AG04450 (cell line): ENCODE measurements around the gene DUT. TPM values are rescaled to one million over a fixed set of nuclear protein-coding genes. Genes with fewer than 3 reads are reported as not detected.

Experiments
- CTCF ChIA-PET: fragments of 300-600, 350-600 bp; formaldehyde crosslinking; extraction: SDS; loops from one replicate; lab custom pipeline; 2022; ENCODE audit warnings: antibody characterized with exemption, inconsistent platforms; lab: Charles Lee
- POLR2A ChIA-PET: fragments of 350-600 bp; formaldehyde crosslinking; extraction: SDS; loops from one replicate; lab custom pipeline; 2021; ENCODE audit warnings: antibody characterized with exemption, inconsistent platforms; lab: Yijun Ruan, JAX
- DNase-seq: peaks from one replicate; pipeline ENCODE4 v3.0.0-alpha.2; 2011; ENCODE audit warnings: low read depth, low spot score
- H3K27ac ChIP-seq: one replicate; pipeline ENCODE4 v1.5.1; 2012; ENCODE audit warnings: low read depth, low read length, control low read depth
- H3K27me3 ChIP-seq: one replicate; pipeline ENCODE4 v1.6.0; 2012; ENCODE audit warnings: low read length; ENCODE audit not compliant: control insufficient read depth, insufficient read depth
- H3K4me3 ChIP-seq: 2 replicates; pipeline ENCODE4 v1.5.1; 2011; ENCODE audit warnings: mild to moderate bottlenecking, low read depth, low read length, control low read depth
- H3K9me3 ChIP-seq: 2 replicates; pipeline ENCODE4 v1.5.1; 2012; ENCODE audit warnings: low read length; ENCODE audit not compliant: control insufficient read depth, insufficient read depth
- CTCF ChIP-seq: IDR thresholded peaks from 2 replicates; pipeline ENCODE4 v1.5.1; 2011; ENCODE audit warnings: low read depth, low read length, control low read depth, inconsistent platforms
- polyA plus RNA-seq: library from polyadenylated mRNA; depleted of rRNA; stranded (reverse); fragments of >200 nt; gene quantifications from 2 replicates; pipeline ENCODE4 v1.2.3, GENCODE V29; 2011

The DUT gene
- polyA plus RNA-seq, 1 experiment: 52.8 TPM

DNA sequence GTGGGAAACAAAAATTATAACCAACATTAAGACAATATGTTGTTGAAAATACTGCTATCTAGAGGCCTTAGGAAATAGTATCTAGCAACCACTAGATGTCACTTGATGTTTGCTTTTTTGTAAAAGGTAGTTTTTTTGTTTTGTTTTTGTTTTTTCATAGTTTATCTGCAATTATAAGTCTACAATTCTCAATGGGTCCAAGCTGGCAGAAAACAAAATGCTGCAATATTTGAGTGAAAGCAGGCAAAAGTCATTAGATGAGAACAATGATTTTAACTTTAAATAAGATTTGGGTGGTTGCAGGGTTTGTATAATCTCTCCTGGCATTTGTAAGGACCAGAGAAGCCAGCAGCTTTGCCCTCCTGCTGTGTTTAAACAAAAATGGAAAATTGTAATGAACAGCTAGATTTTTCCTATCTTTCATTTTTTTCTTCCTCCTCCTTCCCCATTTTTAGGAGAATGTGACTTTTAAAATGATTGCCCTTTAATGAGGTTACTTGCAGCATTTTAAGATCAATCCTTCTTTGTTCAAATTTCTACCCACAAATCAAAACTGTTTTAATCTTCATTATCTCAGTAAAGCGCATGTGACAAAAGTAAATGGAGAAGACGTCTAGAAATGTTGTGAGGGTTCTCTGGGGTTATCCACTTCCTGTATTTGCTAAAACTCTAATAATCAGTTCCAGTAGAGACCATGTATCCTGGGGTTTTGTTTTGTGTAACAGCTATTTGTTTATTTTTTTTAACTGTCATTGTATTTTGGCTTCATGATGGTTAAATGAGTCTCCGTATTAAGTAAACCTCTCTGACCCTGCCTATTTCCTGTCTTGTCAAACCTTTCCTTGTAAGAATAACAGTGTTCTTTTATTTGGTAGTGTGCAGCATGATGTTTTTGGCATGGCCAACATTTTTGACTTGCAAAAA is 27.3 kb downstream of the DUT start:
- TF ChIP-seq CTCF: peak; percentile 67
- Histone ChIP-seq H3K4me3 (no peak overlapping the region), H3K27ac (no peak overlapping the region), H3K9me3 (no peaks in the 10 kb centered on the region), H3K27me3 (no peaks in the 10 kb centered on the region)
- ChIA-PET CTCF (interaction anchor here (0.6 to 2.6 kb wide), 40 partner anchors 10 to 1786 kb away, joined by 3 to 24 read pairs (median 4); partner anchors contain the start of genes COPS2 and SEMA6D), POLR2A (interaction anchor here (0.9 to 1.3 kb wide), 2 partner anchors 100 to 287 kb away, joined by 3 read pairs; partner anchors contain the start of gene FBN1)
- no peak for DNase-seq

DNA sequence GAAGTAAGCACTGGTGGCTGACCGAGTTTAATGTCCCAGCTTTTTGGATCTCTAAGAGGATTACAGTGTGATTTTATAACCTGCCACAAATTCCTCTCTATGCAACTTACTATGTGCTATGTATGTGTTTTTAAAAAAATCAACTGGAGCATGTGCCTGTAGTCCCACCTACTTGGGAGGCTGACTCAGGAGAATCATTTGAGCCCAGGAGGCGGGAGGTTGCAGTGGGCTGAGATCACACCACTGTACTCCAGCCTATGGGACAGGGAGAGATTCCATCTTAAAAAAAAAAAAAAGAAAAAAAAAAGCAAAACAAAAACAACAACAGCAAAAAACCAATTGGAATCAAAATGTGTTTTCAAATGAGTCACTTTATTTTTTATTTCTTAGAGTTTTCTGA is 29.6 kb downstream of the DUT start:
- no peaks in the 10 kb centered on the region for H3K9me3 ChIP-seq
- no peak overlapping the region for H3K4me3 ChIP-seq
- H3K27ac ChIP-seq: no peak overlapping the region
- ChIA-PET POLR2A (no interaction called here), CTCF (no interaction called here)
- TF ChIP-seq CTCF: no peak
- no peak for DNase-seq
- H3K27me3 ChIP-seq: no peaks in the 10 kb centered on the region

- Histone ChIP-seq H3K9me3 (no peaks in the 10 kb centered on the region), H3K4me3 (no peak overlapping the region), H3K27me3 (no peaks in the 10 kb centered on the region), H3K27ac (no peak overlapping the region)
- TF ChIP-seq CTCF: no peak
- CTCF ChIA-PET: interaction anchor here (0.6 to 1.2 kb wide), 2 partner anchors 9 to 189 kb away, joined by 4 to 16 read pairs; no protein-coding TSS in a partner anchor
- POLR2A ChIA-PET: interaction anchor here (0.7 to 1.1 kb wide), 2 partner anchors 39 to 602 kb away, joined by 3 read pairs; partner anchors contain the start of gene SHC4
- DNase-seq: no peak
Measured at GRCh38 chr15:48361685-48362084, 30.5 kb downstream of the DUT start.

DNA sequence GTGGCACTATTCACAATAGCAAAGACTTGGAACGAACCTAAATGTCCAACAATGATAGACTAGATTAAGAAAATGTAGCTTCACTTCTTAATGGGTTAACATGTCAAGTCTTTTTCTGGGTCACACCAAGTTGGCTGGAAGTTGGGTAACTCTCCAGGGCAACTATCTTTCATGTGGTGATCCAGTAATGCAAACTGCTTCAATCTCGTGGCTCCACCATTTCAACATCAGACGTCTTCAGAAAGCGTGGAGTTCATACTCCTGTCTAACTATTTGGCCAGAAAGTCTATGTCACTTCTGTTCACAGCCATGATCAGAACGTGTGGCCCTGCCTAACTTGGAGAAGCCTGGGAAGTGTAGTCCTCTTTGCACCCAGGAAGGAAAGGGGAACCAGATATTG is 32.2 kb downstream of the DUT start:
- no peak for TF ChIP-seq CTCF
- Histone ChIP-seq H3K9me3 (no peaks in the 10 kb centered on the region), H3K27me3 (no peaks in the 10 kb centered on the region), H3K4me3 (no peak overlapping the region), H3K27ac (no peak overlapping the region)
- ChIA-PET CTCF (interaction anchor here (0.6 to 1.6 kb wide), 2 partner anchors 11 to 53 kb away, joined by 3 to 12 read pairs; no protein-coding TSS in a partner anchor), POLR2A (no interaction called here)
- no peak for DNase-seq

DNA sequence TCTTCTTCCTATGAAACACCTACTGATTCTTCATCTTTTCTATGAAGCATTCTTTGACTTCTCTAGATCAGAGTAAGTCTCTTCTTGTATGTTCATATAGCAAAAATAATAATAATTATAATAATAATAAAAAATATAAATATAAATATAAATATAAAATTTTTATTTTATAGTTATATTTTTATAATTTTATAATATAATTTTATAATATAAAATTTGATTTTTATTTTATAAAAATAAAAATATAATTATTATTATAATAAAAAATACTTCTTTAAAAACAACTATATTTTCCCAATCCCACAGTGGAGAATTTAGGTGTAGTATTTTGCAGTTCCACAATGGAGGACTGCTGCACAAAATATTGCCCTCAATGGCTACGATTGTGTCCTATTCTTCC is 34.3 kb downstream of the DUT start:
- TF ChIP-seq CTCF: no peak
- Histone ChIP-seq H3K9me3 (no peaks in the 10 kb centered on the region), H3K27me3 (no peaks in the 10 kb centered on the region), H3K4me3 (no peak overlapping the region), H3K27ac (no peak overlapping the region)
- CTCF ChIA-PET: no interaction called here
- no peak for DNase-seq
- POLR2A ChIA-PET: no interaction called here
